RCC 7860 (cell line): ENCODE results near the gene BLNK.

Experiments
- DNase-seq: peaks from one replicate; pipeline ENCODE4 v3.0.0-alpha.2; 2015; ENCODE audit warnings: low spot score
- FAIRE-seq: peaks from 2 replicates; lab custom pipeline; 2012; peaks lifted over from hg19 to GRCh38; lab: Jason Lieb, UNC

Gene BLNK

GRCh38 chr10:96264938-96265337 is 6.4 kb downstream of the BLNK start:
- DNase-seq: no peak
- FAIRE-seq: no peak

- FAIRE-seq (no peak), DNase-seq (no peak)
These were observed 7.7 kb downstream of the BLNK start for GRCh38 chr10:96263669-96264068.

DNA sequence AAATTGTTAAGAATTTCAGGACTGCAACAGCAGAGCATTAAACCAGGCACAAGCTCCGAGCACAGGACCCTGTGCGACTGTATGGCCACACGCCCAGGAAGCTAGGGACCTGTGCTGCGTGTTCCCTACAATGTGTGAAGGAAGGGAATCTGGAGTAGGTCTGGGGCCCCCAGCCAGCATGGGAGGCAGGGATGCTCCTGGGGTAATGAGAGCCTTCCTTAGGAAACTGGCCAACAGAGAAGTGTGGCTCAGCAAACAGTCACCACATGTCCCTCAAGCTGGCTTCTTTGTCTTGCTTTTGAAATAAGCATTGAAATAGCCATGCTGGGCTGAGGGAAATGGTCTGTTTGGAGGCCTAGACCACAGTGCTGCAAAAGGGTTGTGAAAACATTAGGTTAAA is 8.2 kb downstream of the BLNK start:
- FAIRE-seq: no peak
- DNase-seq: no peak

- FAIRE-seq: no peak
- DNase-seq: no peak
These were observed 9.4 kb downstream of the BLNK start for GRCh38 chr10:96261930-96262329.

DNA sequence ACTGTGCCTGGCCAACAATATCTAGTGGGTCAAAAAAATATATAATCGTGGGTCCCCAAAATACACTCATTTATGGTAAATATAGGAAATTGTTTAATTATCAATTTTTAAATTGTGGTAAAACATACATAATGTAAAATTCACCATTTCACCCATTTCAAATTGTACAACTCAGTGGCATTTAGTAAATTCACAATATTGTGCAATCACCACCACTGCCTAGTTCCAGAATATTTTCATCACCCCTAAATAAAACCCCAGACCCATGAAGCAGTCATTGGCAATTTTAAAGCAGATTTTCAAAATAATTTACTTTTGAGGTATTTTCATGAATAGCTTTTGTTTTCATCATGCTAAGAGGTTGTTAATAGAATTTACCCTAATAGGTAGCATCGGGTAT is 10.2 kb downstream of the BLNK start:
- no peak for DNase-seq
- FAIRE-seq: no peak

GRCh38 chr10:96260014-96260413 is 11.4 kb downstream of the BLNK start:
- FAIRE-seq: no peak
- DNase-seq: no peak

- no peak for DNase-seq
- no peak for FAIRE-seq
These were observed 12.2 kb downstream of the BLNK start for GRCh38 chr10:96259150-96259549.

DNA sequence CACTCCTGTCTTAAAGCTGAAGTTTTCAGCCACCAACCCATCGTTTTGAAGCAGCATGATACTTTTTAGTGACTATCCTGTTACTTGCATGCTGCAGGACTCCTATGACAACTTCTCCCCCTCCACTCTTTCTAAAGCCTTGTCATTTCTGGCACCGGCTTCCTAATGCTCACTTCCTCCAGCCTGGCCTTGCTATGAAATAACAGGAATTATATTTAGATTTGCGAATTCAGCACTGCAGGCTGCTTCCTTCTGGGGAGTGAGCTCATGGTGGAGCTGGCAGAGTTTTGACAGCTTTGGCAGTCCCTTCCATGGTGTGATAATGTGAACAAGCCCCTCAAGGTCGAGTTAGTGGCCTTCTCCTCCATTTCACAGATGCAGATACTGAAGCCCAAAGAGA is 13.4 kb downstream of the BLNK start:
- FAIRE-seq (no peak), DNase-seq (no peak)

GRCh38 chr10:96255549-96256333 is 15.6 kb downstream of the BLNK start:
- FAIRE-seq: no peak

GRCh38 chr10:96254976-96255375 is 16.4 kb downstream of the BLNK start:
- DNase-seq (no peak), FAIRE-seq (no peak)

More at GRCh38 chr10:96255549-96256333, 15.6 kb downstream of the BLNK start:
- DNase-seq: no peak

DNA sequence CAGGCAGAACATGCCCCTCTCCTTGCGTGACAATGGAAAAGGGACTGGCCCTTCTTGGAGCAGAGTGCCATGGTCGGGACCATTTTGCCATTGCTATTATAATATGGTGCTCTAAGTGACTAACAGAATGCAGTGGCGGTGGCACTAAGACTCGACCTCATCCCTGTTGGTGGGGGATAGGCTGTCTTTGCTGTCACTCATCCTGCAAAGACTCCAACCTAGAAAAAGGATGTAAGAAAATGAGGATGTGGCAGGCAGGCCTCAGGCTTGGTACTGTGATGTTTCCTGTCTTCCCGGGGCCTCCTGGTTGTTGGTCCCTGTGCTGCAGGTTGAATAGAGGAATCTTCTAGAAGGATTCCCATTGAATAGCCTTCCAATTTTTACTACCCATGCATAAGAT is 18.6 kb downstream of the BLNK start:
- no peak for FAIRE-seq

GRCh38 chr10:96250349-96250748 is 21.0 kb downstream of the BLNK start:
- FAIRE-seq: no peak

More for the DNA sequence above, 18.6 kb downstream of the BLNK start:
- no peak for DNase-seq

DNA sequence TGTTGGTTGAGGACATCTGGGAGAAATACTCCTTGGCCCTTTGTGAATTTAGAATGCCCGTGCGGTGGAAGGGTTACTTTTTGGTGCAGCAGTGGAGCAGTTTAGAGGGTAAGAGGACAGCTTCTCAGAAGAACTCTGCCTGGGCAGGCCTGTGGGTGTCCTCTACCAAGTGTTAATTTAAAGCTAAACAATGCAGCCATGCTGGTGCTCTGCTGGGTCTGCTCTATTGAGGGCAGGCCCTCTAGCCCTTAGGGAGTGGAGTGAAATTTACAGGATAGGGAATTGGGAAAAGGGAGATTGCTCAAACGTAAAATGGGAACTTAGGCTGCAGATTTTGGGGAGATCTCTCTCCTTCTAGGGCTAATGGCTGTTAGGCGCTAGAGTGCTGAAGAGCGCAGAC is 22.1 kb downstream of the BLNK start:
- FAIRE-seq (no peak), DNase-seq (no peak)

More at GRCh38 chr10:96250349-96250748, 21.0 kb downstream of the BLNK start:
- DNase-seq: no peak

GRCh38 chr10:96244354-96244753 is 27.0 kb downstream of the BLNK start:
- FAIRE-seq: no peak
- DNase-seq: no peak

GRCh38 chr10:96243296-96243695 is 28.1 kb downstream of the BLNK start:
- no peak for FAIRE-seq

DNA sequence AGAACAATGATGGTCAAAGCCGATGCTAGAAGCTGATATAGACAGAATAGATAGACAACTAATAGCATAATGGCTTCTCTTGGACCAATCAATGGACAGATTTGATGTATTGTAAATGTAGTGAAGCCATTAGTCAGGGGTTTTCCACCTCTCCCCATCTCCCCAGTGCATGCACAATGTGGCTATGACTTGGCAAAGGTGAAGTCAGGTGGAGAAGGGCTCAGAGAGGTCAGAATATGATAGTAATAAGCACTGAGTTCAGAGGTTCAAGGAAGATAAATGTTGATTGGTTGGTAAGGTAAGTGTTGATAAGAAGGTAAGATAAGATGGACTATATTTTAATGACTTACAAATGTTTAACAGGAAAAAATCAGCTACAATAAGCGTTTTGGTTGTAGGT is 28.5 kb downstream of the BLNK start:
- FAIRE-seq: no peak
- DNase-seq: no peak

More at GRCh38 chr10:96243296-96243695, 28.1 kb downstream of the BLNK start:
- DNase-seq: no peak

GRCh38 chr10:96238646-96239623 is 32.4 kb downstream of the BLNK start:
- FAIRE-seq (no peak), DNase-seq (no peak)

GRCh38 chr10:96236876-96237275 is 34.5 kb downstream of the BLNK start:
- FAIRE-seq (no peak), DNase-seq (no peak)

DNA sequence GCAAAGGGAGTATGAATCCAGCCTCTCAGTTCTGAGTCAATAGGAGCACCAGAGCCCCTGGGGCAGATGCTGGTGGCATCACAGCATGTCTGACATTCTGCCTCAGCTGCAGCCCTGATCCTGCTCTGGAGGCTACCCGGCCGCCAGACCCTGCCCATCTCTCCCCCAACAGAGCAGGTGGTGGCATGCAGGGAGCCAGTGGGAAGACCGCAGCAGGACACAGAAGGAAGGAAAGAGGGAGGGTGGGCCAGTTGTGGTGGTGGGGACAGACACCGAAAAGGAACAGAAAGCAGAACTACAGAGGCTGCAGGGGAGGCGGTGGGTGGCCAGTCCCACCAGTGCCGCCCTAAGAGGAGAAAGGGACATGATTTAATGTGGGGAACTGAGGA is 35.3 kb downstream of the BLNK start:
- no peak for DNase-seq
- no peak for FAIRE-seq

GRCh38 chr10:96235326-96236089 is 35.9 kb downstream of the BLNK start:
- no peak for DNase-seq
- FAIRE-seq: no peak

DNA sequence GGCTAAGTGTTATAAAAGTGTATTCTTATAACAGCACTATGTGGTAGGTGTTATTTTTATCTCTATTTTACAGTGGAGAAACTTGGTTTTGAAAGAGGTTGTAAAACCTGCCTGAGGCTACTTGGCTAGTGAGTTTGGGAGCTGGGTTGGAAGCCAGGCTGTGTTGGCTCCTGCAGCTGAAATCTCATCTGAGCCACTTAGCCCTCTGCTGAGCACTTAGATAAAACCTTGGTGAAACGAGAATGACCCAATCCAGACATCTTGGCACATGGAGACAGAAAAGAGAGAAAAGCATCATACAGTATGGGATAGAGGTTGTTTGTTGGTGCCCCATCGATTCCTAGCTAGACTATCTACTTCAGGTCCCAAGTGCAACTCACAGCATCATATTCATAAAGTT is 37.4 kb downstream of the BLNK start:
- no peak for DNase-seq
- FAIRE-seq: no peak
